KBM-7 (cell line): ENCODE data around the gene PCDHA11.

Source experiments
- DNase-seq: peaks from one replicate; pipeline ENCODE4 v3.0.0-alpha.2; 2015
- in situ Hi-C: fragments of 300-500 bp; cut with MboI; formaldehyde crosslinking; loops from 2 replicates; pipeline ENCODE4 v1.14.3; 2020; ENCODE audit warnings: low sequenced_read_pairs, low pct_unique_long_range_greater_than_20kb, mixed read lengths

PCDHA11 gene

GRCh38 chr5:140883927-140884697 lies 15.4 kb downstream of the PCDHA11 start:
- in situ Hi-C loops, result no loop called here

GRCh38 chr5:140916325-140916724 lies 47.6 kb downstream of the PCDHA11 start:
- in situ Hi-C loops, result no loop called here
- no peak for DNase-seq

More at GRCh38 chr5:140883927-140884697, 15.4 kb downstream of the PCDHA11 start:
- no peak for DNase-seq
